Stomach (tissue), 4 donors: ENCODE results near the gene FIBP.

Experiments
- CTCF ChIP-seq, 7 experiments: fragments of 450-650 bp in 4 of 7; fragments of 200-600 bp in 3 of 7; sonication (generic) in 3 of 7; IDR thresholded peaks; one replicate each; pipeline ENCODE4 v1.5.1; 2016 to 2019; ENCODE audit warnings: antibody characterized with exemption in 7 of 7, control low read depth in 2 of 7, mild to moderate bottlenecking in 1 of 7
- EP300 ChIP-seq: sonication (generic); formaldehyde crosslinking; IDR thresholded peaks from one replicate; pipeline ENCODE4 v1.6.1; 2017; ENCODE audit warnings: antibody characterized with exemption
- POLR2A ChIP-seq, 4 donors: fragments of 450-650 bp; IDR thresholded peaks; one replicate each; pipeline ENCODE4 v1.6.1; 2016; ENCODE audit warnings: antibody characterized with exemption in 4 of 4, control low read depth in 2 of 4, mild to moderate bottlenecking in 1 of 4, moderate library complexity in 1 of 4
- POLR2AphosphoS5 ChIP-seq, 3 donors: sonication (generic); formaldehyde crosslinking; IDR thresholded peaks; one replicate each; pipeline ENCODE4 v1.6.1; 2016; ENCODE audit warnings: antibody characterized with exemption in 3 of 3

- TF ChIP-seq CTCF (IDR thresholded peaks at IDR 0.05) (no peak), EP300 (no peak), POLR2AphosphoS5 (IDR thresholded peaks at IDR 0.05) (no peak), POLR2A (IDR thresholded peaks at IDR 0.05) (no peak)
These were observed 33.1 kb downstream of the FIBP start for GRCh38 chr11:65854852-65855837.
